GM12878 (cell line): ENCODE measurements around the gene B3GALNT1. TPM values are rescaled to one million over a fixed set of nuclear protein-coding genes. Genes with fewer than 3 reads are reported as not detected.

Source experiments
- ATAC-seq: fragments of 200-7000 bp; cut with Tn5 transposase; 3 replicates; pipeline ENCODE4 v1.9.1; 2020; ENCODE audit warnings: mild to moderate bottlenecking, moderate library complexity
- BruUV-seq: library from RNA; stranded (reverse); fragments of 400-500 nt; replicated peaks from 2 replicates; lab custom pipeline; 2021; lab: Mats Ljungman, UMichigan
- CTCF ChIA-PET: fragments of 300-600 bp; sonication (Branson Sonifier 250); formaldehyde crosslinking; extraction: SDS; loops from one replicate; lab custom pipeline; 2021; ENCODE audit warnings: inconsistent platforms; lab: Yijun Ruan, JAX
- POLR2A ChIA-PET: fragments of 350-600 bp; formaldehyde crosslinking; extraction: SDS; loops from one replicate; lab custom pipeline; 2021; ENCODE audit warnings: inconsistent platforms; lab: Charles Lee
- RAD21 ChIA-PET: fragments of 300-600 bp; sonication (Branson Sonifier 250); formaldehyde crosslinking; loops from one replicate; lab custom pipeline; 2023; ENCODE audit warnings: antibody characterized with exemption; ENCODE audit not compliant: unreplicated experiment; lab: Charles Lee
- SMC1A ChIA-PET: fragments of 300-600 bp; sonication (Branson Sonifier 250); formaldehyde crosslinking; loops from one replicate; lab custom pipeline; 2023; ENCODE audit not compliant: unreplicated experiment, uncharacterized antibody; lab: Charles Lee
- DNase-seq: peaks from one replicate; pipeline ENCODE4 v3.0.0-alpha.2; 2011; ENCODE audit warnings: low read depth, low spot score
- FAIRE-seq: peaks from 3 replicates; lab custom pipeline; 2011; peaks lifted over from hg19 to GRCh38; lab: Jason Lieb, UNC
- H2AFZ ChIP-seq: 2 replicates; pipeline ENCODE4 v1.6.0; 2011; ENCODE audit warnings: low read depth, low read length, control low read depth; ENCODE audit not compliant: control insufficient read depth
- H3K27ac ChIP-seq: 2 replicates; pipeline ENCODE4 v1.5.1; 2011; ENCODE audit warnings: control low read depth; ENCODE audit not compliant: control insufficient read depth, insufficient read depth
- H3K27me3 ChIP-seq, 2 experiments: replicated peaks in 1 of 2; 2 replicates each; pipeline versions ENCODE4 v1.6.0 to v1.6.1; 2011; ENCODE audit warnings: low read length in 1 of 2; ENCODE audit not compliant: control insufficient read depth in 2 of 2, insufficient read depth in 2 of 2
- H3K36me3 ChIP-seq, 2 experiments: 2 replicates each; pipeline ENCODE4 v1.5.1; 2011; ENCODE audit warnings: low read length in 1 of 2; ENCODE audit not compliant: control insufficient read depth in 2 of 2, insufficient read depth in 2 of 2
- H3K4me1 ChIP-seq: 2 replicates; pipeline ENCODE4 v1.6.1; 2011; ENCODE audit warnings: mild to moderate bottlenecking, low read length, moderate library complexity, mixed read lengths; ENCODE audit not compliant: control insufficient read depth, insufficient read depth
- H3K4me2 ChIP-seq: 2 replicates; pipeline ENCODE4 v1.6.0; 2011; ENCODE audit warnings: control low read depth; ENCODE audit not compliant: control insufficient read depth, insufficient read depth
- H3K4me3 ChIP-seq: fragments of 200-600 bp; sonication (generic); 2 replicates; pipeline ENCODE4 v1.5.1; 2016
- H3K79me2 ChIP-seq: 2 replicates; pipeline ENCODE4 v1.6.0; 2011; ENCODE audit warnings: low read length; ENCODE audit not compliant: control insufficient read depth, insufficient read depth
- H3K9ac ChIP-seq: 2 replicates; pipeline ENCODE4 v1.8.0; 2011; ENCODE audit warnings: low read length, control low read depth, mixed read lengths; ENCODE audit not compliant: control insufficient read depth, insufficient read depth
- H3K9me3 ChIP-seq: replicated peaks from 3 replicates; pipeline ENCODE4 v1.5.1; 2011; ENCODE audit warnings: mild to moderate bottlenecking, low read length; ENCODE audit not compliant: control insufficient read depth, insufficient read depth
- H4K20me1 ChIP-seq: 2 replicates; pipeline ENCODE4 v1.6.0; 2011; ENCODE audit not compliant: control insufficient read depth, insufficient read depth
- ATF2 ChIP-seq: IDR thresholded peaks from 2 replicates; pipeline ENCODE4 v1.6.1; 2012; ENCODE audit warnings: low read length, inconsistent platforms
- CREM ChIP-seq: IDR thresholded peaks from 2 replicates; pipeline ENCODE4 v1.6.1; 2014; ENCODE audit warnings: antibody characterized with exemption, low read depth
- DPF2 ChIP-seq: fragments of 450-650 bp; IDR thresholded peaks from 2 replicates; pipeline ENCODE4 v1.6.1; 2017; ENCODE audit warnings: mild to moderate bottlenecking
- E2F4 ChIP-seq: IDR thresholded peaks from 2 replicates; pipeline ENCODE4 v1.6.1; 2012; ENCODE audit warnings: low read depth, low read length, improper control_type of control experiment
- EGR1 ChIP-seq, 2 experiments: IDR thresholded peaks; 1 replicate in 1 of 2; 2 replicates in 1 of 2; pipeline ENCODE4 v1.6.1; 2011 to 2012; ENCODE audit warnings: low read depth in 2 of 2, low read length in 2 of 2, borderline replicate concordance in 1 of 2, mild to moderate bottlenecking in 1 of 2, moderate library complexity in 1 of 2
- ESRRA ChIP-seq: IDR thresholded peaks from 2 replicates; pipeline ENCODE4 v1.6.1; 2012; ENCODE audit warnings: mild to moderate bottlenecking, low read length, improper control_type of control experiment
- EZH2 ChIP-seq: IDR thresholded peaks from 2 replicates; pipeline ENCODE4 v1.6.1; 2012; ENCODE audit warnings: low read depth, mild to moderate bottlenecking, control low read depth, inconsistent platforms, low read length, borderline replicate concordance; ENCODE audit not compliant: control insufficient read depth
- IKZF1 ChIP-seq: fragments of 450-650 bp; conservative IDR thresholded peaks from 2 replicates; pipeline ENCODE4 v1.6.1; 2017; ENCODE audit warnings: antibody characterized with exemption, mild to moderate bottlenecking
- KLF5 ChIP-seq: fragments of 450-650 bp; IDR thresholded peaks from 2 replicates; pipeline ENCODE4 v1.6.1; 2014; ENCODE audit warnings: mild to moderate bottlenecking; ENCODE audit not compliant: partially characterized antibody
- MAX ChIP-seq: IDR thresholded peaks from 2 replicates; pipeline ENCODE4 v1.6.1; 2012; ENCODE audit warnings: low read depth, low read length, improper control_type of control experiment
- MEF2A ChIP-seq: IDR thresholded peaks from 2 replicates; pipeline ENCODE4 v1.6.1; 2011; ENCODE audit warnings: low read depth, mild to moderate bottlenecking, low read length, moderate library complexity; ENCODE audit not compliant: insufficient read depth
- MEF2B ChIP-seq: fragments of 450-650 bp; IDR thresholded peaks from 2 replicates; pipeline ENCODE4 v1.6.1; 2018; ENCODE audit warnings: mild to moderate bottlenecking, moderate library complexity; ENCODE audit not compliant: partially characterized antibody, poor library complexity, severe bottlenecking
- NFYB ChIP-seq: IDR thresholded peaks from 2 replicates; pipeline ENCODE4 v1.6.1; 2011; ENCODE audit warnings: low read depth, mild to moderate bottlenecking, low read length, improper control_type of control experiment, moderate library complexity; ENCODE audit not compliant: insufficient read depth
- PBX3 ChIP-seq: IDR thresholded peaks from 2 replicates; pipeline ENCODE4 v1.6.1; 2011; ENCODE audit warnings: mild to moderate bottlenecking, low read depth, low read length, moderate library complexity; ENCODE audit not compliant: insufficient replicate concordance
- PKNOX1 ChIP-seq: fragments of 450-650 bp; IDR thresholded peaks from 2 replicates; pipeline ENCODE4 v1.6.1; 2016; ENCODE audit warnings: mild to moderate bottlenecking
- SMAD1 ChIP-seq: fragments of 450-650 bp; IDR thresholded peaks from 2 replicates; pipeline ENCODE4 v1.6.1; 2018; ENCODE audit warnings: mild to moderate bottlenecking, low read depth; ENCODE audit not compliant: partially characterized antibody
- USF1 ChIP-seq: IDR thresholded peaks from 2 replicates; pipeline ENCODE4 v1.6.1; 2011; ENCODE audit warnings: borderline replicate concordance, low read depth, mild to moderate bottlenecking, moderate library complexity, mixed read lengths, low read length; ENCODE audit not compliant: insufficient read depth; ENCODE audit errors: extremely low read length
- ZBED1 ChIP-seq: IDR thresholded peaks from 2 replicates; pipeline ENCODE4 v1.6.1; 2016; ENCODE audit warnings: borderline replicate concordance
- WGBS: methylation state at CpG from one replicate; pipeline ENCODE4 v1.1.6; 2016; ENCODE audit warnings: low lambda C conversion rate; ENCODE audit not compliant: insufficient replicate concordance, insufficient coverage; ENCODE audit errors: missing lambda C conversion rate; 5-methylcytosine and 5-hydroxymethylcytosine counted together
- in situ Hi-C: fragments of 300-500 bp; cut with MboI; formaldehyde crosslinking; loops from 9 replicates; pipeline ENCODE4 v1.14.3; 2018; ENCODE audit warnings: mixed read lengths
- intact Hi-C: fragments of 100-400 bp; cut with micrococcal nuclease; formaldehyde crosslinking; loops from one replicate; pipeline ENCODE4 v1.14.2; 2022; ENCODE audit not compliant: unreplicated experiment
- polyA plus RNA-seq, 11 experiments: library from polyadenylated mRNA; depleted of rRNA in 4 of 11; unstranded in 6 of 11; stranded (reverse) in 5 of 11; fragments of >200 nt; fragmentation: Nextera tagmentation in 4 of 11; fragmentation: Illumina TruSeq in 1 of 11; extraction: Ambion mirVana in 4 of 11; extraction: Trizol in 1 of 11; gene quantifications; 1 replicate in 1 of 11; 2 replicates in 10 of 11; pipeline versions ENCODE4 v1.2.1 to v1.2.3, GENCODE V29; 2011 to 2016; ENCODE audit warnings: inconsistent platforms in 2 of 11, missing spikeins in 2 of 11, low read depth in 1 of 11
- total RNA-seq, 4 experiments: library from RNA; depleted of rRNA in 3 of 4; stranded (reverse); fragments of >200 nt in 3 of 4; fragmentation: Illumina TruSeq in 1 of 4; extraction: Trizol in 1 of 4; gene quantifications; 2 replicates each; pipeline versions ENCODE4 v1.2.1 to v1.2.3, GENCODE V29; 2013 to 2021

The B3GALNT1 gene
- total and polyA plus RNA-seq, 10 of the 15 experiments (the other 5 are each of a cell fraction or from before 2014, with no cell fraction given): 0.04 to 0.95 (median 0.18) TPM; not detected in 3

GRCh38 chr3:161049683-161050248 is 55.4 kb downstream of the B3GALNT1 start:
- Histone ChIP-seq H3K4me2 (no peak overlapping the region), H4K20me1 (no peaks in the 10 kb centered on the region), H3K9ac (no peak overlapping the region), H3K27ac (no peak overlapping the region), H3K36me3 (no peaks in the 10 kb centered on the region), H2AFZ (no peak overlapping the region), H3K4me1 (no peaks in the 10 kb centered on the region), H3K79me2 (no peaks in the 10 kb centered on the region), H3K27me3 (no peaks in the 10 kb centered on the region), H3K4me3 (no peak overlapping the region), H3K9me3 (no peaks in the 10 kb centered on the region)
- POLR2A ChIA-PET: no interaction called here
- 39% methylated on average over 4 of the region's 4 CpGs for WGBS
- TF ChIP-seq EZH2 (no peak), PKNOX1 (no peak), NFYB (no peak), CREM (no peak), DPF2 (no peak), KLF5 (no peak), ATF2 (no peak), EGR1 (IDR thresholded peaks at IDR 0.05; ENCODE audit: borderline replicate concordance in 1 of 2, low read depth in 2 of 2, low read length in 2 of 2) (no peak), ESRRA (no peak), ZBED1 (no peak), E2F4 (no peak), SMAD1 (no peak), MAX (no peak), MEF2B (no peak), USF1 (no peak), IKZF1 (no peak), PBX3 (no peak), MEF2A (no peak)
- intact Hi-C loops: no loop called here
- RAD21 ChIA-PET: no interaction called here
- in situ Hi-C loops: no loop called here
- DNase-seq (no peak), FAIRE-seq (no peak), ATAC-seq (no peak; the same call in 2 of the 3 replicates)
- CTCF ChIA-PET: interaction anchor here (0.9 kb wide), 1 partner anchor 100 kb away, joined by 3 read pairs; no protein-coding TSS in a partner anchor
- SMC1A ChIA-PET: no interaction called here
- no TSS peak for BruUV-seq
